Muscle of leg (tissue), 11 donors: ENCODE data around the gene SLC24A3. TPM values are rescaled to one million over a fixed set of nuclear protein-coding genes. Genes with fewer than 3 reads are reported as not detected.
A peak's percentile ranks its signal among the peaks of the same experiment; 100 is the strongest.

ENCODE experiments used
- DNase-seq: peaks from one replicate; pipeline ENCODE4 v3.0.0; 2013
- H3K27ac ChIP-seq: one replicate; pipeline ENCODE4 v1.5.1; 2013; ENCODE audit warnings: mild to moderate bottlenecking, low read length, control low read depth
- H3K27me3 ChIP-seq: one replicate; pipeline ENCODE4 v1.6.1; 2013; ENCODE audit warnings: low read length; ENCODE audit not compliant: control insufficient read depth, insufficient read depth
- H3K36me3 ChIP-seq: one replicate; pipeline ENCODE4 v1.6.1; 2013; ENCODE audit warnings: low read length; ENCODE audit not compliant: control insufficient read depth, insufficient read depth
- H3K4me1 ChIP-seq: one replicate; pipeline ENCODE4 v1.6.1; 2013; ENCODE audit warnings: low read length; ENCODE audit not compliant: control insufficient read depth, insufficient read depth
- H3K4me3 ChIP-seq: one replicate; pipeline ENCODE4 v1.5.1; 2013; ENCODE audit warnings: low read length, control low read depth
- H3K9me3 ChIP-seq: replicated peaks from 2 replicates; pipeline ENCODE4 v1.6.1; 2013; ENCODE audit warnings: low read depth, low read length; ENCODE audit not compliant: control insufficient read depth
- WGBS: methylation state at CpG from one replicate; pipeline ENCODE4 v1.1.5; 2013; ENCODE audit warnings: missing lambda C conversion rate; ENCODE audit not compliant: insufficient coverage; 5-methylcytosine and 5-hydroxymethylcytosine counted together
- polyA plus RNA-seq, 8 donors: library from polyadenylated mRNA; unstranded; fragments of 120-200 nt; gene quantifications; one replicate each; pipeline versions ENCODE4 v1.2.1 to v1.2.3, GENCODE V29; 2013; ENCODE audit warnings: inconsistent platforms in 1 of 8, low replicate concordance in 1 of 8; ENCODE audit not compliant: insufficient read length in 8 of 8, insufficient read depth in 1 of 8
- total RNA-seq: library from RNA; stranded (reverse); fragments of 120-200 nt; gene quantifications from one replicate; pipeline ENCODE4 v1.2.4, GENCODE V29; 2013

The SLC24A3 gene
- total and polyA plus RNA-seq, 9 donors: 5.9 to 21.6 (median 17.0) TPM

GRCh38 chr20:19583532-19584175, 371.2 kb downstream of the SLC24A3 start:
- H3K9me3 ChIP-seq: no peaks in the 10 kb centered on the region
- H3K4me1 ChIP-seq: peaks cover 6% of the 10 kb centered on the region
- H3K4me3 ChIP-seq: no peak overlapping the region
- no peaks in the 10 kb centered on the region for H3K27me3 ChIP-seq
- H3K27ac ChIP-seq: no peak overlapping the region
- H3K36me3 ChIP-seq: no peaks in the 10 kb centered on the region
- peak; percentile 44 for DNase-seq
- 56% methylated on average over 11 of the region's 12 CpGs for WGBS

- Histone ChIP-seq H3K4me3 (no peak overlapping the region), H3K36me3 (no peaks in the 10 kb centered on the region), H3K27ac (no peak overlapping the region), H3K4me1 (peaks cover 22% of the 10 kb centered on the region), H3K9me3 (no peaks in the 10 kb centered on the region), H3K27me3 (no peaks in the 10 kb centered on the region)
- no peak for DNase-seq
- WGBS: 80% methylated on average over 1 of the region's 4 CpGs
Observed at GRCh38 chr20:19588241-19588640, 375.8 kb downstream of the SLC24A3 start.

- Histone ChIP-seq H3K27me3 (no peaks in the 10 kb centered on the region), H3K4me3 (no peak overlapping the region), H3K27ac (no peak overlapping the region), H3K36me3 (no peaks in the 10 kb centered on the region), H3K4me1 (peaks cover 26% of the 10 kb centered on the region), H3K9me3 (no peaks in the 10 kb centered on the region)
- DNase-seq: peak; percentile 75
- 50% methylated on average over 1 of the region's 5 CpGs for WGBS
Observed at GRCh38 chr20:19588732-19589131, 376.3 kb downstream of the SLC24A3 start.

- Histone ChIP-seq H3K4me1 (peaks cover 30% of the 10 kb centered on the region), H3K36me3 (no peaks in the 10 kb centered on the region), H3K27me3 (no peaks in the 10 kb centered on the region), H3K27ac (peak overlapping the region; percentile 21), H3K4me3 (no peak overlapping the region), H3K9me3 (no peaks in the 10 kb centered on the region)
- WGBS: 82% methylated on average over 3 of the region's 5 CpGs
- DNase-seq: peak; percentile 48
Observed at GRCh38 chr20:19589787-19590362, 377.4 kb downstream of the SLC24A3 start.

GRCh38 chr20:19590382-19590781, 377.9 kb downstream of the SLC24A3 start:
- Histone ChIP-seq H3K27me3 (no peaks in the 10 kb centered on the region), H3K4me3 (no peak overlapping the region), H3K9me3 (no peaks in the 10 kb centered on the region), H3K36me3 (no peaks in the 10 kb centered on the region), H3K27ac (peak overlapping the region; percentile 21), H3K4me1 (peaks cover 30% of the 10 kb centered on the region)
- 79% methylated on average over 2 of the region's 3 CpGs for WGBS
- DNase-seq: no peak

GRCh38 chr20:19593762-19594161, 381.3 kb downstream of the SLC24A3 start:
- H3K9me3 ChIP-seq: no peaks in the 10 kb centered on the region
- no peak for DNase-seq
- H3K4me1 ChIP-seq: peaks cover 35% of the 10 kb centered on the region
- no peak overlapping the region for H3K27ac ChIP-seq
- no peaks in the 10 kb centered on the region for H3K36me3 ChIP-seq
- 90% methylated on average over 6 of the region's 7 CpGs for WGBS
- H3K4me3 ChIP-seq: no peak overlapping the region
- no peaks in the 10 kb centered on the region for H3K27me3 ChIP-seq

- no peak for DNase-seq
- Histone ChIP-seq H3K9me3 (no peaks in the 10 kb centered on the region), H3K36me3 (no peaks in the 10 kb centered on the region), H3K4me1 (peaks cover 39% of the 10 kb centered on the region), H3K27me3 (no peaks in the 10 kb centered on the region), H3K4me3 (no peak overlapping the region), H3K27ac (no peak overlapping the region)
- 84% methylated on average over 3 of the region's 4 CpGs for WGBS
Observed at GRCh38 chr20:19594896-19595295, 382.5 kb downstream of the SLC24A3 start.

GRCh38 chr20:19598117-19598850, 385.8 kb downstream of the SLC24A3 start:
- DNase-seq: peak; percentile 29

GRCh38 chr20:19599200-19599599, 386.8 kb downstream of the SLC24A3 start:
- no peaks in the 10 kb centered on the region for H3K27me3 ChIP-seq
- WGBS: 91% methylated on average over 18 of the region's 20 CpGs
- no peak overlapping the region for H3K27ac ChIP-seq
- no peak overlapping the region for H3K4me3 ChIP-seq
- no peaks in the 10 kb centered on the region for H3K36me3 ChIP-seq
- no peak for DNase-seq
- H3K9me3 ChIP-seq: no peaks in the 10 kb centered on the region
- H3K4me1 ChIP-seq: peaks cover 55% of the 10 kb centered on the region

More at GRCh38 chr20:19598117-19598850, 385.8 kb downstream of the SLC24A3 start:
- no peak overlapping the region for H3K4me3 ChIP-seq
- no peaks in the 10 kb centered on the region for H3K9me3 ChIP-seq
- H3K27me3 ChIP-seq: no peaks in the 10 kb centered on the region
- no peaks in the 10 kb centered on the region for H3K36me3 ChIP-seq
- peaks cover 56% of the 10 kb centered on the region for H3K4me1 ChIP-seq
- no CpG with 5 or more reads among the region's 4 CpGs for WGBS
- peak overlapping the region; percentile 0 for H3K27ac ChIP-seq

- Histone ChIP-seq H3K4me1 (peaks cover 61% of the 10 kb centered on the region), H3K36me3 (no peaks in the 10 kb centered on the region), H3K4me3 (no peak overlapping the region), H3K27me3 (no peaks in the 10 kb centered on the region), H3K27ac (no peak overlapping the region), H3K9me3 (no peaks in the 10 kb centered on the region)
- 80% methylated on average over 6 of the region's 7 CpGs for WGBS
- DNase-seq: no peak
Observed at GRCh38 chr20:19600042-19600441, 387.6 kb downstream of the SLC24A3 start.
